Measurements from ENCODE around the gene ENPEP. TPM values are rescaled to one million over a fixed set of nuclear protein-coding genes. Genes with fewer than 3 reads are reported as not detected.
"Not testable (repeated sequence)": the region's sequence is repeated elsewhere in the genome, so short reads cannot be mapped to it uniquely, and the experiment has no call there.

ENPEP gene
- total RNA-seq, 1 experiment from 2014 or later: not detected

DNA sequence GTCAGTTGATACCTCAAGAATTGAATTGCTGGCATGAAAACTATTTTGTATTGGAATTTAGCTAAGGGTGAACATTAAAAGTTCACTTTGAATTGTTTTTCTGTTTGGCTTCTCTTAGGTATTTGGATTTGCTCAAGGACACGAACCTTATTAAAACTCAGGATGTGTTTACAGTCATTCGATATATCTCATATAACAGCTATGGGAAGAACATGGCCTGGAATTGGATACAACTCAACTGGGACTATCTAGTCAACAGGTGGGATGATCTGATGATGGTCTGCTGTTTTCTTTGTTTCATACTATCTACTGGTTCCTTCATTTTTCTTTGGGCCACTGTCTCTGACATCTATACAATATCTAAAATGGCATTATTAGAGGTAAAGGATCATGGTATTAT, 77.2 kb downstream of the ENPEP start:
- no peak for DNase-seq (ENCODE audit: low read depth, low spot score)
- in situ Hi-C loops (cut with HindIII; ENCODE audit: low pct_unique_long_range_greater_than_20kb, low sequenced_read_pairs): no loop called here

GRCh38 chr4:110567214-110567613, 91.3 kb downstream of the ENPEP start:
- in situ Hi-C loops (cut with HindIII; ENCODE audit: low pct_unique_long_range_greater_than_20kb, low sequenced_read_pairs): no loop called here
- no peak for DNase-seq (ENCODE audit: low read depth, low spot score)

- in situ Hi-C loops (cut with HindIII; ENCODE audit: low pct_unique_long_range_greater_than_20kb, low sequenced_read_pairs); DNase-seq (ENCODE audit: low read depth, low spot score): not testable (repeated sequence)
These were observed 100.7 kb downstream of the ENPEP start for GRCh38 chr4:110576696-110577095.

DNA sequence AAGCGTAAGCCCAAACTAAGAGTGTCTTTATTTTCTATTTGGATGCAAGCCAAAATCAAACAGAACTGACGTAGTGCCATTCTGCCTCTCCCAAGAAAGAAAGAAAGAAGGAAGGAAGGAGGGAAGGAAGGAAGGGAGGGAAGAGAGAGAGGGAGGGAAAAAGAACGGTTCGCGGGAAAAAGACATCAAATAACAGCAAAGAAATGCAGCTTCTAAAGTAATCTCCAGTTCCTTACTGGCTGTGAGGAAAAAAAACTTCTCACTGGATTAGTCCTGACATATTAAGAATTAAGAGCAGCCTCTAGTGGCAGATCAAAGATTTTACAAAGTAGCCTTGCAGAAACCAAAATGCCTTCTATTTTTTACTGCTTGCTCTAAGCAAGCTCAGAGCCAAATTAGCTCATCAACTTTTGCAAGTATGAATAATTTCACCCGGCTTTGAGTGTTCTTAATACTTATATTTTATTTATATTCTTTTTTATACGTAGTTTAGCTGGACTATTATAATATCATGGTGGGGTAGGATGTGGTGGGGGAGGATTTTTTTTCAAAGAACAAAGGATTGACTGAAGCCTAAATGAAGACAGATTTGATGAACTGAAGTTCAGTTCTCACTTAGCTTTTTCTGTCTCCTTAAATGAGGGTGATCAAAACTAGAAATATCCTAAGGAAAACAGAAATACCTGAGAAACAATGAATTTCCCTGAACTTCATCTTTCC, 110.3 kb downstream of the ENPEP start:
- DNase-seq (ENCODE audit: low read depth, low spot score): peak; percentile 68
- in situ Hi-C loops (cut with HindIII; ENCODE audit: low pct_unique_long_range_greater_than_20kb, low sequenced_read_pairs): no loop called here

DNA sequence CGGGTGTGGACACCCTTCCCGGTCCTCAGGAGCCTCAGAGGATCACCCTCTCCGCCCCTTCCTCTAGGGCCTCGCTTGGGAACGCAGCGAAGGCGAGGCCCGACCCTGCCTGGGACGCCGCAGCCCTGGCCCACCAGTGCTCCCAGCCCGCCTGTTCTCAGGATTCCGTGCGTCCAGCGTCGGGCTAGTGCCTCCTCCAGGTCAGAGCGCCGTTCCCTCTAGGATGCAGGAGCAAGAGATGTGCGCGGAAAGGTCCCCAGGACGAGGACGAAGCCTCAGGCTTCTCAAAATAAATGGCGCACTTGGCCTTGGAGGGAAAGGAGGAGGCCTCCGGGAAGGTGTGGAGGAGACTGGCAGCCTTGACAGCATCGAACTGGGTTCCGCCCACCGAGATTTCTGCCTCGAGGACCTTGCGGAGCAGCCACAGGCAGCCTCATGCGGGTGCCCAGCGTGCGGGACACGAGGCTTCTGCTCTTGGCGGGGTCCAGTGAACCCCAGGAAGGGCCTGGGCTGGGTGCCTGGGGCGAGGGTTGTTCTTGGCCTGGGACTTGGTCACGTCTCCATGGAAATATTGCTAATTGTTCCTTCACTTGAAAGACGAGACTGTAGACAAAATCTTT, 111.8 kb downstream of the ENPEP start:
- in situ Hi-C loops (cut with HindIII; ENCODE audit: low pct_unique_long_range_greater_than_20kb, low sequenced_read_pairs): no loop called here
- DNase-seq (ENCODE audit: low read depth, low spot score): no peak

GRCh38 chr4:110589297-110589696, 113.3 kb downstream of the ENPEP start:
- peak; percentile 3 for DNase-seq (ENCODE audit: low read depth, low spot score)
- in situ Hi-C loops (cut with HindIII; ENCODE audit: low pct_unique_long_range_greater_than_20kb, low sequenced_read_pairs): no loop called here

- in situ Hi-C loops (cut with HindIII; ENCODE audit: low pct_unique_long_range_greater_than_20kb, low sequenced_read_pairs): no loop called here
- no peak for DNase-seq (ENCODE audit: low read depth, low spot score)
These were observed 119.6 kb downstream of the ENPEP start for GRCh38 chr4:110595583-110595982.

- in situ Hi-C loops (cut with HindIII; ENCODE audit: low pct_unique_long_range_greater_than_20kb, low sequenced_read_pairs): no loop called here
- DNase-seq (ENCODE audit: low read depth, low spot score): no peak
These were observed 120.5 kb downstream of the ENPEP start for GRCh38 chr4:110596431-110596830.

- no peak for DNase-seq (ENCODE audit: low read depth, low spot score)
- in situ Hi-C loops (cut with HindIII; ENCODE audit: low pct_unique_long_range_greater_than_20kb, low sequenced_read_pairs): no loop called here
These were observed 121.6 kb downstream of the ENPEP start for GRCh38 chr4:110597582-110597981.

GRCh38 chr4:110602061-110602460, 126.1 kb downstream of the ENPEP start:
- DNase-seq (ENCODE audit: low read depth, low spot score): no peak
- in situ Hi-C loops (cut with HindIII; ENCODE audit: low pct_unique_long_range_greater_than_20kb, low sequenced_read_pairs): no loop called here

DNA sequence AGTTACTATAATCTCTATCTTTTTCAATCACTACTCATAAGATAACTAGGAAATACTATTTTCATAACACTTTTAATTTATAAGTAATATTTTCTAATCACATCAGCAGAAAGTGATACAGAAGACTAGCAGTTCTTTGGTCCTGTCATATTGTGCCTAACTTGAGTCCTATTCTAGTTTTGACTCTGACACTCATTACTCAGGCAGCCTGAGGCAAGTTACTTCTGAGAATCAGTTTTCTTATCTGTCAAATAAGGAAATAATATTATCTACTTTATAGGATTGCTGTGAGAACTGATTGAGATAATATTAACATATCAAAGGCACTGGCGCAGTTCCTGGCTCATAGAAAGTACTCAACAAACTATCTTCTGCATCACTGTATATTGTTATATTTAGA, 129.1 kb downstream of the ENPEP start:
- in situ Hi-C loops (cut with HindIII; ENCODE audit: low pct_unique_long_range_greater_than_20kb, low sequenced_read_pairs): no loop called here
- DNase-seq (ENCODE audit: low read depth, low spot score): no peak

DNA sequence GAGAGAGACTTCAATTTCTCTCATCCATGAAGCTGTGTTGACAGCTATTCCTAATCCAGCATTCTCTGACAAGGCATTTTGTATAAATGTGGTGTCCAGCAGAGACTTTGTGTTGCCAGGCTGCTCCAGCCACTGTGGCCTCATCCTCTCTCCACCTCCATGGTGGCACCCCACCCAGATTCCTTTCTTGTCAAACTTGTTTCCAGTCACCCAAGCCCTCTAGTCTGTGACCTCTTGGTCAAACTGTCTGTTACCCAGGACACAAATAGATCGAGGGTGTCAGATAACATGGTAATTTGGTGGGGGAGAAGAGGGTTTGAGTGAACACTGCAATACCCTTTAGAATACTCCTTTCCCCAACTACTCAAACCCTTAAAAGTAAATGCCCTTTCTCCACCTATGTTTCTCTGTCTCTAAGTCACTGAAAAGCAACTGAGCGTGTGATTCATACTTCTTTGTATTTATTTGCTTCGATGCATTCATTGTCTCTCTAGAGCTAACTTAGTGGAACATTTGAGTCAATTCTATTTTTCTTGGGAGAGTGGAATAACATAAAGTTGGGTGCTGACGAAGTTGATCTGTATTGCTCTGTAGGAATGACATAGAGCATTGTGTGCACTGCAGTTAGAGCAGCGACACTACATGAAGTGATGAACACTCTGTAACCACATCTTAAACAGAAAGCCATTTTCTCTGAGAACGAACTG, 133.2 kb downstream of the ENPEP start:
- DNase-seq (ENCODE audit: low read depth, low spot score): no peak
- in situ Hi-C loops (cut with HindIII; ENCODE audit: low pct_unique_long_range_greater_than_20kb, low sequenced_read_pairs): no loop called here

DNA sequence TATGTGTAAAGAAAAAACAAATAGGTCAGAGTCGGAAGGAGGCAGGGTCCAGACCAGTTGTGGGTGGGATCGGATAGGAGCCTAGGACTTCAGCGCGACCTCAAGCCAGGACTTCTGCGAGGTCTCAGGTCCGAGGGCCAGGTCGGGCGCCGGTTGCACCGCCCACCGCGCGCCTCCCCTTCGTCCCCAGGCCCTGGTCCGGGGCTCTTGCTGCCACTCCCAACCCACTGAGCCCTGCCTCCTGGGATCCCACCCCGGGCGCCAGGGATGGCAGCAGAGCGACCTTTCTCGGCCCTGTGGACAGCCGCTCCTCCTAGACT, 134.6 kb downstream of the ENPEP start:
- DNase-seq (ENCODE audit: low read depth, low spot score): no peak
- in situ Hi-C loops (cut with HindIII; ENCODE audit: low pct_unique_long_range_greater_than_20kb, low sequenced_read_pairs): no loop called here

- in situ Hi-C loops (cut with HindIII; ENCODE audit: low pct_unique_long_range_greater_than_20kb, low sequenced_read_pairs): no loop called here
- DNase-seq (ENCODE audit: low read depth, low spot score): no peak
These were observed 135.2 kb downstream of the ENPEP start for GRCh38 chr4:110610940-110611831.

DNA sequence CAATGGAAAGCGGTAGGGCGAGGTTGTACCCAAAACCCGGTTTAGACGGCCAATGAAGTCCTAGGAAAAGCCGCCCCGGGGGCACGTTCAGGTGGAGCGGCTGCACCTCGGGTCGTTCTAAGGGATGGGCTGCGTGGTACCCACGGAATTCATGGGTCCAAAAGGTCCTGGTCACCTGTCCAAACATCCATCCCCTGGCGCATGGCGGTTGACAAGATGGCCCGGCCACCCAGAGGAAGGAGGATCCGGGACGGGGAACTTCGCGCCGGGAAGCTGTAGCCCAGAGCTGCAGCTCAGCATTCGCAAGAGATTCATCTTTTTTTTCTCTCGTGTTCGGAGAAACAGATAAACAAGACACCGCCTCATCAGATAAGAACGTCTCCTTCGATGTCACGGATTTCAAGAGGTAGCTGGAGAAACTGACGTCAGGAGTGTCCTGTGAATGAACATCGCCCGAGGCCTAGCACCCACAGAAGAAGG, 136.1 kb downstream of the ENPEP start:
- DNase-seq (ENCODE audit: low read depth, low spot score): no peak
- in situ Hi-C loops (cut with HindIII; ENCODE audit: low pct_unique_long_range_greater_than_20kb, low sequenced_read_pairs): no loop called here

DNA sequence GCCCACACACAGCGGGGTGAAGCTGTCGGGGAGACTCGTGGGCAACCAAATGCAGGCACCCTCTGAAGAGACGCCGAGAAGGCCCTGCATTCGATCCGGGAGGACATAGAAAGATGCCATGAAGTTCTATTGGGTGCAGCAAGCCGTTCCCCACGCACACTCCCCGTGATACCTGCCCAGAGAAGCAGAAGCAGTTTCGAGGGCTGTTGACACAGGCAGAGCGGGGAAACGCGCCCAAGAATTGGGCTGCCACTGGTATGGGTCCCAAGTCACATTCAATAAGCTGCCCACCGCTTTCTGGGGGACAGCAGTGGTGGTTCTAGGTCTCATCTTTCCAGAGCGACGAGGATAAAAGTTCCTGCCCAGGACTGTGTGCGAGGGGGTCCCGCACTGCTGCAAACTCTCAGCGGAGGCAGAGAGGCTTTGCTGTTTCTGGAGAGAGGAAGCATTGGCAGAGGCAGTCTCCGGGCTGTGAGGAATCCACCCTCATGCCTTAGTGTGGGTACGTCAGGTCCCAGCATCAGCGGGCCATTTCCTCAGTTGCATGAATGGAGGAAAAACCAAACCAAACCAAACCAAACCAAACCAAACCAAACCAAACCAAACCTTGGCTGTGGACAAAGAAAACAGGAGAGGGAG, 136.8 kb downstream of the ENPEP start:
- DNase-seq (ENCODE audit: low read depth, low spot score): no peak
- in situ Hi-C loops (cut with HindIII; ENCODE audit: low pct_unique_long_range_greater_than_20kb, low sequenced_read_pairs): no loop called here

- DNase-seq (ENCODE audit: low read depth, low spot score): no peak
- in situ Hi-C loops (cut with HindIII; ENCODE audit: low pct_unique_long_range_greater_than_20kb, low sequenced_read_pairs): no loop called here
These were observed 137.8 kb downstream of the ENPEP start for GRCh38 chr4:110613745-110614144.
